ENCODE measurements around the gene HEYL. TPM values are rescaled to one million over a fixed set of nuclear protein-coding genes. Genes with fewer than 3 reads are reported as not detected.

HEYL gene
- total RNA-seq, 4 donors from 2014 or later = 1.2 to 7.7 (median 4.6) TPM

DNA sequence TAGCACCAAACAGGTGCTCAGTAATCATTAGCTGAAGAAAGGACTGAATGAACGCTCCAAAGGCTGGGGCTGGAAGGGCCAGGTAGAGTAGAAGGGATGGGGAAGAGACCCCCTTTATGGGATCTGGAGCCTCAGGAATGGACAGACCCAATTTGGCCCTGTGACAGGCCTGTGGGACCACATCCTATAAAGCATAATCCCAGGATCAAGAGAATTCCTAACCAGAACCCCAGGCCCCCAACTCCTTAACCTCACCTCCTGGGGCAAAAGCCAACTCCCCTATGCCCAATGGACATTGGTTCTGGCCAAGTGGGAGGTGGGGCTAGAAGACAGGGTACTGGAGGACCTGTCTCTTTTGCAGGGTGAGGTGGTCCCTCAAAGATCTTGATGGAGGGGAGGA, 42.6 kb upstream of the HEYL start:
- TF ChIP-seq, protein P1, sequence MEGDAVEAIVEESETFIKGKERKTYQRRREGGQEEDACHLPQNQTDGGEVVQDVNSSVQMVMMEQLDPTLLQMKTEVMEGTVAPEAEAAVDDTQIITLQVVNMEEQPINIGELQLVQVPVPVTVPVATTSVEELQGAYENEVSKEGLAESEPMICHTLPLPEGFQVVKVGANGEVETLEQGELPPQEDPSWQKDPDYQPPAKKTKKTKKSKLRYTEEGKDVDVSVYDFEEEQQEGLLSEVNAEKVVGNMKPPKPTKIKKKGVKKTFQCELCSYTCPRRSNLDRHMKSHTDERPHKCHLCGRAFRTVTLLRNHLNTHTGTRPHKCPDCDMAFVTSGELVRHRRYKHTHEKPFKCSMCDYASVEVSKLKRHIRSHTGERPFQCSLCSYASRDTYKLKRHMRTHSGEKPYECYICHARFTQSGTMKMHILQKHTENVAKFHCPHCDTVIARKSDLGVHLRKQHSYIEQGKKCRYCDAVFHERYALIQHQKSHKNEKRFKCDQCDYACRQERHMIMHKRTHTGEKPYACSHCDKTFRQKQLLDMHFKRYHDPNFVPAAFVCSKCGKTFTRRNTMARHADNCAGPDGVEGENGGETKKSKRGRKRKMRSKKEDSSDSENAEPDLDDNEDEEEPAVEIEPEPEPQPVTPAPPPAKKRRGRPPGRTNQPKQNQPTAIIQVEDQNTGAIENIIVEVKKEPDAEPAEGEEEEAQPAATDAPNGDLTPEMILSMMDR (IDR thresholded peaks at IDR 0.05; ENCODE audit: low read depth) = no peak

- TF ChIP-seq, protein P1 (IDR thresholded peaks at IDR 0.05; ENCODE audit: low read depth) = no peak
Measured at GRCh38 chr1:39681294-39681693, 41.9 kb upstream of the HEYL start.

GRCh38 chr1:39680751-39681150, 41.3 kb upstream of the HEYL start:
- TF ChIP-seq, protein P1 (IDR thresholded peaks at IDR 0.05; ENCODE audit: low read depth) = no peak

DNA sequence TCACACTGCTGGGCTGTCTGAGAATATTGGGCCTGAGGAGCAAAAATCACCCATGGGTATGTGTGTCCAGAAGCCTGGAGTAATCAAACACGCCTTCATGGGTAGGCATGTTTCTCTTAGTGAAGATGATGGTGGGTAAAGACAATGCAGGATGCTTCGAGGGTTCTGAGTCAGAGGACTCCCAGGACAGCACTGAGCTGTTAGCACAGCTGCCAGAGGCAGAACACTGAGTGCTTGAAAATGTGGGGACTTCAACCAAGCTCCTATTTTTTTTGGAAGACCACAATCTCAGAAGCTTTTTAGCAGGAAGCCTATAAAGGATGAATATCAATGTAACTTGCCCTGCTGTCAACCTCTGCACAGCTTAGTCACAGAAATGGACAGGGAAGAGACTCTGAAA, 40.4 kb upstream of the HEYL start:
- TF ChIP-seq, protein P1 (IDR thresholded peaks at IDR 0.05; ENCODE audit: low read depth) = no peak

- TF ChIP-seq, protein P1 (IDR thresholded peaks at IDR 0.05; ENCODE audit: low read depth) = no peak
Measured at GRCh38 chr1:39678889-39679288, 39.4 kb upstream of the HEYL start.

- TF ChIP-seq, protein P1 (IDR thresholded peaks at IDR 0.05; ENCODE audit: low read depth) = no peak
Measured at GRCh38 chr1:39677645-39678044, 38.2 kb upstream of the HEYL start.

DNA sequence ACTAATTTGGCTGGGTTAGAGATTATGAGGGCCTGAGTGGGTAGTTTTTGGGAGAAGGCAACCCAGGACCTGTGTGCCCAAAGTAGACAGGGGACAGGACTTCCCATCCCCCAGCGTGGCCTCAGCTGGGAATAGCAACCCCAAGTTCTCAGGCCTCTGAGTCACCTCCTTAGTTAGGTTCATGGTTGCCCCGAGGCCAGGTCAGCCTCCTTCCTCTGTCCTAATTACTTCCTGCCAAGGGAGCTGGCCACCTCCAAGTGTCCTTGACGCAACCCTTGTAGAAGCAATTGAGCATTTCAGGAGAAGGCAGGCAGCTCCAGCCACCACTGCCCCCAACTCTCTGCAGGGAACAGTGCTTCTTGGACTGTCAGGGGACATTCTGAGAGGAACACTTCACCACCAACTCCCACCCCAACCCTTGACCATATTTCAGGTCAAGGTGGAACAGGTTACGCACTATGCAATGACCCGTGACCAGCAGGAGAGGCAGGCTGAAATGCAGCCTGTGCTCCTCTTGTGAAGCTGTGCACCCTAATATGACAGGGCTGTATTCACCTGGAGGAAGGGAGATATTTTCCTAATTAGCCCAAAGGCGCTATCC, 37.6 kb upstream of the HEYL start:
- TF ChIP-seq, protein P1 (IDR thresholded peaks at IDR 0.05; ENCODE audit: low read depth) = no peak
